Common myeloid progenitor, CD34-positive (primary cell): ENCODE measurements around the gene AIM2. TPM values are rescaled to one million over a fixed set of nuclear protein-coding genes. Genes with fewer than 3 reads are reported as not detected.

Source experiments
- CTCF ChIA-PET: fragments of 350-600 bp; sonication (Branson Sonifier 250); formaldehyde crosslinking; loops from one replicate; lab custom pipeline; 2021; ENCODE audit warnings: antibody characterized with exemption; lab: Charles Lee
- POLR2A ChIA-PET: fragments of 350-600 bp; sonication (Branson Sonifier 250); formaldehyde crosslinking; loops from one replicate; lab custom pipeline; 2021; ENCODE audit warnings: antibody characterized with exemption; lab: Charles Lee
- DNase-seq, 3 donors: peaks; one replicate each; pipeline versions ENCODE4 v3.0.0 to v3.0.0-alpha.2; 2013
- H3K27ac ChIP-seq, 2 experiments: 1 replicate in 1 of 2; 2 replicates in 1 of 2; pipeline ENCODE4 v1.7.0; 2013; ENCODE audit warnings: inconsistent platforms in 2 of 2, low read length in 2 of 2, mild to moderate bottlenecking in 2 of 2, low read depth in 1 of 2, moderate library complexity in 1 of 2; ENCODE audit not compliant: severe bottlenecking in 2 of 2, insufficient read depth in 1 of 2, poor library complexity in 1 of 2
- H3K27me3 ChIP-seq, 5 experiments: replicated peaks in 2 of 5; 1 replicate in 3 of 5; 2 replicates in 2 of 5; pipeline versions ENCODE4 v1.6.1 to v1.7.0; 2013; ENCODE audit warnings: low read length in 4 of 5, mild to moderate bottlenecking in 2 of 5, moderate library complexity in 2 of 5, inconsistent platforms in 1 of 5; ENCODE audit not compliant: insufficient read depth in 5 of 5, control insufficient read depth in 4 of 5
- H3K36me3 ChIP-seq, 4 experiments: 1 replicate in 2 of 4; 2 replicates in 2 of 4; pipeline versions ENCODE4 v1.6.1 to v1.7.0; 2013; ENCODE audit warnings: low read length in 3 of 4, control low read depth in 1 of 4, mild to moderate bottlenecking in 1 of 4; ENCODE audit not compliant: control insufficient read depth in 4 of 4, insufficient read depth in 4 of 4
- H3K4me1 ChIP-seq, 4 experiments: 1 replicate in 3 of 4; 2 replicates in 1 of 4; pipeline versions ENCODE4 v1.6.1 to v1.7.1; 2013; ENCODE audit warnings: low read length in 3 of 4, mild to moderate bottlenecking in 3 of 4, control low read depth in 1 of 4, inconsistent platforms in 1 of 4, moderate library complexity in 1 of 4; ENCODE audit not compliant: control insufficient read depth in 4 of 4, insufficient read depth in 4 of 4; ENCODE audit errors: control extremely low read depth in 1 of 4
- H3K4me3 ChIP-seq, 7 experiments: 1 replicate in 4 of 7; 2 replicates in 3 of 7; pipeline versions ENCODE4 v1.5.1 to v1.7.0; 2013; ENCODE audit warnings: mild to moderate bottlenecking in 7 of 7, low read length in 6 of 7, moderate library complexity in 6 of 7, inconsistent platforms in 2 of 7, low read depth in 2 of 7, control low read depth in 1 of 7; ENCODE audit not compliant: insufficient read depth in 4 of 7, control insufficient read depth in 1 of 7; ENCODE audit errors: extremely low read depth in 1 of 7
- H3K9me3 ChIP-seq, 5 experiments: 1 replicate in 4 of 5; 2 replicates in 1 of 5; pipeline versions ENCODE4 v1.6.1 to v1.7.1; 2013; ENCODE audit warnings: low read length in 4 of 5, mild to moderate bottlenecking in 2 of 5, inconsistent platforms in 1 of 5, low read depth in 1 of 5, moderate library complexity in 1 of 5; ENCODE audit not compliant: control insufficient read depth in 4 of 5, insufficient read depth in 2 of 5; ENCODE audit errors: control extremely low read depth in 1 of 5
- WGBS: methylation state at CpG from one replicate; pipeline ENCODE4 v1.1.5; 2013; ENCODE audit not compliant: insufficient coverage; 5-methylcytosine and 5-hydroxymethylcytosine counted together
- polyA plus RNA-seq: library from polyadenylated mRNA; unstranded; fragments of 120-200 nt; gene quantifications from one replicate; pipeline ENCODE4 v1.2.1, GENCODE V29; 2013

The AIM2 gene
- polyA plus RNA-seq: 0.15 TPM

- Histone ChIP-seq H3K27ac (no peak within 1 kb of the TSS), H3K27me3 (no peaks in the 10 kb centered on the region), H3K4me3 (peak within 1 kb of the TSS in 1 of 7 experiments; percentile 34), H3K4me1 (no peaks in the 10 kb centered on the region), H3K9me3 (no peaks in the 10 kb centered on the region), H3K36me3 (no peaks in the 10 kb centered on the region)
- POLR2A ChIA-PET: no interaction called here
- DNase-seq: peak in 2 of 3 donors; percentile 42 to 45
- WGBS: 84% methylated on average over 5 of the region's 6 CpGs
- CTCF ChIA-PET: interaction anchor here (1.2 to 1.4 kb wide), 3 partner anchors 9 to 952 kb away, joined by 3 to 4 read pairs (median 3); no protein-coding TSS in a partner anchor
Observed at GRCh38 chr1:159076438-159077119, at the start of gene AIM2. Gene AIM2, minus strand, starts transcription at chr1:159076766. Its CDS starts 3,267 bp downstream, at chr1:159073499.

GRCh38 chr1:159123587-159123986 lies 47.0 kb upstream of the AIM2 start:
- no peak overlapping the region for H3K4me3 ChIP-seq
- DNase-seq: no peak
- no peaks in the 10 kb centered on the region for H3K9me3 ChIP-seq
- 60% methylated on average over 1 of the region's 5 CpGs for WGBS
- CTCF ChIA-PET: interaction anchor here (1.6 kb wide), 1 partner anchor 10 kb away, joined by 3 read pairs; no protein-coding TSS in a partner anchor
- H3K27ac ChIP-seq: no peak overlapping the region
- no peaks in the 10 kb centered on the region for H3K36me3 ChIP-seq
- POLR2A ChIA-PET: no interaction called here
- H3K27me3 ChIP-seq: peaks cover 0 to 5% (median 0%) of the 10 kb centered on the region in 5 experiments
- H3K4me1 ChIP-seq: no peaks in the 10 kb centered on the region

GRCh38 chr1:159122005-159122621 lies 45.5 kb upstream of the AIM2 start:
- 93% methylated on average over 2 of the region's 2 CpGs for WGBS
- POLR2A ChIA-PET: no interaction called here

GRCh38 chr1:159121526-159121925 lies 45.0 kb upstream of the AIM2 start:
- DNase-seq: no peak
- Histone ChIP-seq H3K27ac (no peak overlapping the region), H3K27me3 (peaks cover 0 to 5% (median 0%) of the 10 kb centered on the region in 5 experiments), H3K36me3 (no peaks in the 10 kb centered on the region), H3K9me3 (no peaks in the 10 kb centered on the region), H3K4me3 (no peak overlapping the region), H3K4me1 (no peaks in the 10 kb centered on the region)
- CTCF ChIA-PET: interaction anchor here (1.0 to 1.4 kb wide), 3 partner anchors 9 to 93 kb away, joined by 3 to 5 read pairs (median 4); no protein-coding TSS in a partner anchor
- whole genome bisulfite sequencing: no CpG with 5 or more reads among the region's 1 CpG
- POLR2A ChIA-PET: no interaction called here

More at GRCh38 chr1:159122005-159122621, 45.5 kb upstream of the AIM2 start:
- no peak overlapping the region for H3K27ac ChIP-seq
- CTCF ChIA-PET: interaction anchor here (1.4 kb wide), 1 partner anchor 92 kb away, joined by 5 read pairs; no protein-coding TSS in a partner anchor
- H3K4me3 ChIP-seq: no peak overlapping the region
- no peaks in the 10 kb centered on the region for H3K9me3 ChIP-seq
- no peaks in the 10 kb centered on the region for H3K36me3 ChIP-seq
- no peaks in the 10 kb centered on the region for H3K4me1 ChIP-seq
- DNase-seq: no peak
- H3K27me3 ChIP-seq: peaks cover 0 to 5% (median 0%) of the 10 kb centered on the region in 5 experiments

- Histone ChIP-seq H3K27me3 (peaks cover 0 to 5% (median 0%) of the 10 kb centered on the region in 5 experiments), H3K36me3 (no peaks in the 10 kb centered on the region), H3K4me3 (no peak overlapping the region), H3K9me3 (no peaks in the 10 kb centered on the region), H3K4me1 (no peaks in the 10 kb centered on the region), H3K27ac (no peak overlapping the region)
- 100% methylated on average over 1 of the region's 4 CpGs for WGBS
- ChIA-PET CTCF (interaction anchor here (1.0 kb wide), 1 partner anchor 10 kb away, joined by 3 read pairs; no protein-coding TSS in a partner anchor), POLR2A (no interaction called here)
- no peak for DNase-seq
Observed at GRCh38 chr1:159120317-159120716, 43.8 kb upstream of the AIM2 start.

- H3K27ac ChIP-seq: no peak overlapping the region
- no peaks in the 10 kb centered on the region for H3K9me3 ChIP-seq
- no peaks in the 10 kb centered on the region for H3K4me1 ChIP-seq
- ChIA-PET CTCF (interaction anchor here (0.9 kb wide), 1 partner anchor 9 kb away, joined by 3 read pairs; no protein-coding TSS in a partner anchor), POLR2A (no interaction called here)
- H3K36me3 ChIP-seq: no peaks in the 10 kb centered on the region
- DNase-seq: no peak
- no peaks in the 10 kb centered on the region for H3K27me3 ChIP-seq
- WGBS: no CpG with 5 or more reads among the region's 1 CpG
- no peak overlapping the region for H3K4me3 ChIP-seq
Observed at GRCh38 chr1:159113596-159114433, 37.2 kb upstream of the AIM2 start.
